Stimulated activated CD4-positive, alpha-beta T cell treated with anti-CD3 and anti-CD28 coated beads, Interleukin-12 subunit alpha, Interleukin-12 subunit beta, amount 100 ng/mL, for 24 hours (primary cell): ENCODE data around the gene KLHL6.

ENCODE experiments used
- DNase-seq, 2 experiments: peaks; one replicate each; pipeline ENCODE4 v3.0.0-alpha.2; 2020; ENCODE audit warnings: low read depth in 2 of 2

KLHL6 gene

GRCh38 chr3:183566880-183567279 is 11.4 kb upstream of the KLHL6 start:
- DNase-seq: no peak

GRCh38 chr3:183564046-183564445 is 8.5 kb upstream of the KLHL6 start:
- DNase-seq: no peak

GRCh38 chr3:183563536-183563874 is 8.0 kb upstream of the KLHL6 start:
- no peak for DNase-seq

DNA sequence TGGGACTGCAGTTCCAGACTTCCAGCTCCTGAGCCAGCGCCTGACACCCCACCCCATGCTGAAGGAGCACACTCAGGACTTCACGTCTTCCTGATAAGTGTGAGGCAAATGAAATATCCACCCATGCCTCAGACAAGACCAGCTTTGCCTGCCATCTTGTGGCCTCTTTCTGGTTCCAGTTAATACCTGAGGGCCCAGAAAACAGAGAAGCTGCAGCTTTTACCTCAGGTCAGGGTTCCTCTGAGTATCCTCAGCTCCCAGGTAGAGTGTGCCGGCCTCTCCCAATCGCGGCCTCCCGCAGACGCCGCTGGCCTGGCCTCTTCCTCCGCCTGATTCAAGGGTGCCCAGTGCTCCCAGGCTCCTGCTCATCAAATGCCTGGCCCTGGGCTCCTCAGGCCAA is 5.1 kb upstream of the KLHL6 start:
- no peak for DNase-seq

DNA sequence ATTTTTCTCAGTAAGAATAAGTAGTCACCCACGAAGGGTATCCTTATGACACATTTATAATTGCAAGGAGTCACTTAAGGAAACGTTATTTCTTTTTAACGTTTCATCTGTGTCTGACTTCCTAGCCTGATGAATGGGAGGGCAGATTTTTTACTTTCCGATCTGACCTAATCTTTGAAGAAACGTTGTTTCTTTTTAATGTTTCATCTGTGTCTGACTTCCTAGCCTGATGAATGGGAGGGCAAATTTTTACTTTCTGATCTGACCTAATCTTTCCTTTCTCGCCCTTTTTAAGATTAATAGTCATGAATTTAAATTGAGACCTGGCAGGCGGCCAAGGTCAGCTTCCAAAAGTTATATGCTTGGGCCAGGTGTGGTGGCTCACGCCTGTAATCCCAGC is 3.0 kb upstream of the KLHL6 start:
- DNase-seq: no peak

GRCh38 chr3:183556722-183557121 is 1.2 kb upstream of the KLHL6 start:
- no peak for DNase-seq

DNA sequence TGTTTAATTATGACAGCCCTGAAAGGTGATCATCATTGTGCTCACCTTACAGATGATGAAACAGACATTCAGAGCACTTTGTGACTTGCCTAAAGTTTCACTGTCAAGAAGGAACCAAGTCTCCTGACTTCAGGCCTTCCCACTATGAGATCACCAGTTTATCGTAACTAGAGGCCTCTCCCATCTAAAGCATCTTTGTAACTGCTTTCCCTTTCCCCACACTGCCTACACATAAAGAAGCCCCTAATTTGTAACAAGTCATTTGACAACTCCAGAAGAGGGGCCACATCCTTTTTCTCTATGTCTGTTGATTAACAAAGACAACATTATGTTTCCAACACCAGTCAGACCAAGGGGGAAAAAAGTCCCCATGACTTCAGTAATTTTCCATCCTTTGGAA is 1.1 kb downstream of the KLHL6 start:
- no peak for DNase-seq

DNA sequence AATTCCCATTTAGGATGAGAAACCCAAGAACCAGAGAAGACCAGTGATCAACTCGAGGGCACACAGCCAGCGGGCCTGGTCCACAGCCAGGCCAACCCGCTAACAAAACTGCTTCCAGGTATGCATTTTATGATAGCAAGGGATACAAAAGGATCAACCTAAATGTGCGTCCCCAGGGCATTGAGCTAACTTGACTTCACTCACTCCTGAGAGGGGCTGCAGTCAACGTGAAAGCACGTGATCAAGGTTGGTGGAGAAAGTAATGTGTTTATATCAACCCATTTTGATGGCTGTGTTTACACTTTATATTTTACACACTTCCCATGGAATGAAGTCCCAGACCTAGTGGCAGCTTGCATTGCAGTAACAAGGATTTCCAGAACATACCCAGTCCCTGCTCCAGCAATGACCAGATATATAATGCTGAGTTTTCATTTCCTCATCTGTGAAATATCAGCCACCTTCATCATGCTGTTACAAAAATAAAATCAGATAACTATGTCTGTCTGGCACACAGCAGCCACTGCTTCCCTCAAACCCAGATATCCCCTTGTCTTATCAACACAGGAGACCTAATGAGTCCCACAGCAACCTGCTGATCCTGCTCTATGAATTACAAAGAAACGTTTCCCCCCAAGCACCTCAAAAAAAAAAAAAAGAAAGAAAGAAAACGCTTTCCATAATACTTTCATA is 2.0 kb downstream of the KLHL6 start:
- DNase-seq: no peak

- DNase-seq: peak in 1 of 2 experiments; percentile 28
Observed at GRCh38 chr3:183551930-183552329, 3.6 kb downstream of the KLHL6 start.

GRCh38 chr3:183548262-183548769 is 7.2 kb downstream of the KLHL6 start:
- no peak for DNase-seq

DNA sequence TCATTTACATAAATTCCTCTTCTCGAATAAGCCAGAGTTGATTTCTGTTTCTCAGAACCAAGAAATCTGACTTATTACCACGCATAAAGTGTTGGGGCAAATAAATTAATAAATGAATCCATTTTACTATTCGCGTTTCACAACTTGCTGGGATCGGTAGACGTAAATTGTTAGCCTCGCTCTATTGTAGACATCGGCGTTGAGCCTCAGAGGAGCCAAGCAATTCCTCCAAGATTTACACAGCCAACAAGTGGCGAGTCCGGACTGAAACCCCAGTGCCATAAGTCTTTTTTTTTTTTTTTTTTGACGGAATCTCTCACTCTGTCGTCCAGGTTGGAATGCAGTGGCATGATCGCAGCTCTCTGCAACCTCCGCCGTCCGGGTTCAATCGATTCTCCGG is 8.9 kb downstream of the KLHL6 start:
- no peak for DNase-seq

DNA sequence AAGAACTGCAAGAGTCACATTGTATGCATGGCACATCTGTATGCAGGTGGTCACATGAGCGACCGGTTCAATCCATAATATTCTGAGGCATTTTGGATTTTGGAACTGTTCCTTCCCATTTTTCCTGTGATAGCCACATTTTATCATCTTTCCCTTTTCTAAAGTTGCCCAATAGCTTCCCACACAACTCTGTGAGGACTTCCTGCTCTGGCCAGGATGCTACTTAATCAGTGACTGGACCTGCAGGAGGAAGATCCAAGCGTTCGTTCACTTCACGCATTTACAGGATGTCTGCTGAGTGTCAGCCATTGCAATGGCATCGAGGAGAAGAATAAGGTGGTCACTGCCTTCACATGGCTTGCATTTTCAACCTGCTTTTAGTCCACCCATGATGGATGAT is 9.8 kb downstream of the KLHL6 start:
- DNase-seq: no peak

- DNase-seq: no peak
Observed at GRCh38 chr3:183542355-183542754, 13.2 kb downstream of the KLHL6 start.

DNA sequence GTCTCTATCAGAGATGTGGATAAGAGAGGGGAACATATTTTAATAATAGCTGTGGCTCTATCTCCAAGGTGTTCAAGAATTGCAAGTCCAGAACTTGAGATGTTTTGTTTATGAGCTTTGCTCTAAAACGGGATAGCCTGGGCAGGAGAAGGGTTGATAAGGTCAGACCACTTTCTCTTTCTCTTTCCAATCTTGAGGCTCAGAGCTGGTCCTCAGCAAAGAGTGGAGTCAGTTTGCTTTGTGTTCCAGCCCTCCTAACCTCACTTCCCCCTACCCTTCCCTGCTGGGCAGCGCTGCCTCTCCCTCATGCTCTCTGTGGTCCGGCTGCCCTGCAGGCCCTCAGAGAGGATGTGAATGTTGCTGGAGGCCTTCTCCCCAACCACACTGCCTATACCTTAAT is 13.8 kb downstream of the KLHL6 start:
- no peak for DNase-seq

DNA sequence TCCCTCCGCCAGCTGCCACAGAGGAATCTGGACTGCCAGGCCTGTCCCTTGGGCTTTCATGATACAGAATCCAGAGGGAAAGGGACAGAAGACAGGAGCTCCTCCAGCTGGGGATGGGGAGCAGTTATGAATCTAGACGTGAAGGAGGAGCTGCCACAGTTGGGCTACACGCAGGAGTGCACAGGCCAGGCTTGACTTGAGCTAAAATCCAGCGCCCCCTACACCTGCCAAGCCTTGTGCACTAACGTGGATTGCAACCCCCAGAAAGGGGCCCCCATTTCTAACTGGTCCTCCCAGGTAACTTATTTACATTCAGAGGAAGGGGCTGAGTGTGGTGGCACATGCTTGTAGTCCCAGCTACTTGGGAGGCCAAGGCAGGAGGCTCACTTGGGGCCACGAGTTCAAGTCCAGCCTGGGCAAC is 14.3 kb downstream of the KLHL6 start:
- no peak for DNase-seq

DNA sequence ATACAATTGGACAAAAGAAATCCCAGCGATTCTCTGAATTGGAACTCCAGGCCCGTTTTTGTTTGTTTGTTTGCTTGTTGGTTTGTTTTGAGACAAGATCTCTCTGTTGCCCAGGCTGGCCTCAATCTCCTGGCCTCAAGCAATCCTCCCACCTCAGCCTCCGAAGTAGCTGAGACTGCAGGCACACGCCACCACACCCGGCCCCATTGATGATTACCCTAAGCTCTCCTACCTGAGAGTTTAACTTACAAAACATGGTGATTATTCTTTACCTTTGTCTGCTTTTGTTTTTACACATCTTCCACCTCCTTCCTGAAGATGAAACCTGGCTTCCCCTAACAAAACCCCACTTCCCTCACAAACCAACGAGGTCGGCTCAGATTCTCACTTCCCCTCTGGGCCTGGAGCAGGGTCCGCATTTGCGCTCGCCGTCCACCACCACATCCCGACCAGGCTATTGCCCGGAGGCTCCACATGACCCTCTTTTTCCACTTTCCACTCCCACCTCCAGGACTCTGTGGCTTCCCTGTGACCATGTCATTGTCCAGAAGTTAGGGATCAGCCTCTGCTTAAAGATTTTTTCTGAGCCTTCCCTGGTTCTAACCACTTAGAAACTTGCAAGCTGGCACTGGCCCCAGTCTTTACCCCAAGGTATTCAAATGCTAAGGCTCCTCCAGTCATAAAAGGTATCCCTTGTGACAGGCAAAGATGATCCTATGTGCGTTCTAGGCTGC is 14.8 kb downstream of the KLHL6 start:
- no peak for DNase-seq

DNA sequence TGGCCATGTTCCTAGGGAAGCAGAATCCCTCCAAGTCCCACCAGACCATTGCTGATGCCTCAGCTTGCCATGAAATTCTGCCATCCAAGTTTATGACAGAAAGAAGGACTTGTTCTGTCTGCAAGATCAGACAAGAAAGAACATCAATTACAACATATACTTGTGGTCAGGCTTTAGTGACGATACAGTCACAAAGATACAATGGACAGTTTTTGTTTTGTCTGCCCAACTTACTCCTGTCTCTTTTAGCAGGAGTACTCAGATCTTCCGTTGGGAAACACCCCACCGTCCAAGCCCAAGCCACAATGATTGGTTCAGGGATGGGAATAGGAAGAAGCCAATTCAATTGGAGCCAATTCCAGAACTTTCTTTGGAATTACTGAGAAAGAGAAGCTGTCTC is 15.7 kb downstream of the KLHL6 start:
- no peak for DNase-seq

DNA sequence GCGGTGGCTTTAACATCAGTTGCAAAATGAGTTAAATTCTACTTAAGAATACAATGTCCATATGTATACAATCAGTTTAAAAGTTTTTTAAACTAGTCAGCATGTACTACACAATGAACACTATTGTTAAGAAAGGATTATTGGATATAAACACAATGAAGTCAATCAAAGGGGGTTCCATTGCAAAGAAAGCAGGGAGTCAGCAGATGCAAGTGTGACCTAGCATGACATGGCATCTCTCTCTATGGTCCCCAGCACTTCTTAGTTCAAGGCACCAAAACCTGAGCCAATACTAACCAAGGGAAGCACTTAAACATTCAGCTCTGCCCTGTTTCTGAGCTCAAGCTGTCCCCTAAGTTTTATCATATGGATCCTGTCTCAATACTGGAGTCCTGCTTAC is 17.0 kb downstream of the KLHL6 start:
- no peak for DNase-seq

DNA sequence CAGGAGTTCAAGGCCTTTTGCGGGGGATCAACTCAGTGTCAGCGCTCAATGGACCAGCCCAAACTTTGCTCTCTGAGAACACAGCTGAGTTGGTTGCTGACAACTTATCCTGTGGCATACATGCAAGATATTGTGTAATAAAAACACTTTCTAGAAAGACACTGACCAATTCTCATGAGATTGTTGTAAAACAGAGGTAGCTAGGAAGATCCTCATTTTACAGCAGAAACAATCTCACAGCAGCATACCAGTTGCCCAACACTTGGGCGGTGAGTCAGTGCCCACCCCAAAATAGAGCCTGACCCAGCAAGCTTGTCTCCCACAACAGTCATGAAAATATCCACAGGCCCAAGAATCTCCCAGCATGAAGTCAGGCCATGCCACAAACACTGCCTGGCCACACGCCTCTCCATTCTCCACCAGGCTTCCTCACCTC is 18.2 kb downstream of the KLHL6 start:
- DNase-seq: no peak

DNA sequence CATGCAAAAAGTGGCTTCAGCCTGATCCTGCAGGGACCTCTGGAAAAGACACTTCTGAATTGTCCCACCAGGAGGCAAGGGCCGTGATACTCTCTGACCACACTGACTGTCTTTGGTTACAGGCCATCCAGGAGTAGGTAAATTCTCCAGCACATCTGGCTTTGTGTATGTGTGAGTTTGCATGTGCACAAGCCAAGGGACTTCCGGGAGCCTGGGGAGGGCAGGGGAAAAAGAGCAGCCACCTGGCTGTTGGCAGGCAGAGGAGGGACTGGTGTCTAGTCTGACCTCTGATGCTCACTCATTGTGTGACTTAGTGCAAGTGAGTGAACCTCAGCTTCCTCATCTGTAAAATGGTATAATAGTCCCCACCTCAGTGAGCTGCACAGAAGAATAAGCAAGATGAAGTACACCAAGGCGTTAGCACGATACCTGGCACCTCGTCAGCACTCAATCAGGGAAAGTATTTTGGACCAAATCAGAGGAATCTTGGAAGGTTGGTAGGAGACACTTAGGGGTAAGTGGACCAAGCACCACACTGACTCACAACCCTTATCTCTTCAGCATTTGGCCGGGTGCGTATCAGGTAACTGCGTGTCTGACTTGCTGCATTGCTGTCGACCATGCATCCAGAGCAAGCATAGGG is 19.1 kb downstream of the KLHL6 start:
- no peak for DNase-seq

- DNase-seq: no peak
Observed at GRCh38 chr3:183534249-183534648, 21.3 kb downstream of the KLHL6 start.

GRCh38 chr3:183533412-183534132 is 21.9 kb downstream of the KLHL6 start:
- DNase-seq: no peak
